ENCODE data around the gene HJV.

Gene HJV

DNA sequence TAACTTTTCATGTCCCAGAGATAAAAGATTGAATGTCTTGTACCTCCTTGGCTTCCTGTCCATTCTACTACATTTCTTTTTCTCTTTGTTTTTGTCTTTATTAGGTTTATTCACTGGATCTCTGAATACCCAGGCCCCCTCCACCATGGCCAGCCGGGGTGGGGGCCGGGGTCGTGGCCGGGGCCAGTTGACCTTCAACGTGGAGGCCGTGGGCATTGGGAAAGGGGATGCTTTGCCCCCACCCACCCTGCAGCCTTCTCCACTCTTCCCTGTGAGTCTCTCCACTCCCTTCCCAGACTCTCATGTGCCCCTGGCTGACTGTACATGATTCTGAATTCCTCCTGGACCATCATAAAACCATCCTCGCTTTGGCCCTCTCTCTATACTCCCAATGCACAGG is 46.8 kb downstream of the HJV start:
- DNase-seq (ENCODE audit: low read depth, low spot score) = no peak
- TF ChIP-seq, protein P1, sequence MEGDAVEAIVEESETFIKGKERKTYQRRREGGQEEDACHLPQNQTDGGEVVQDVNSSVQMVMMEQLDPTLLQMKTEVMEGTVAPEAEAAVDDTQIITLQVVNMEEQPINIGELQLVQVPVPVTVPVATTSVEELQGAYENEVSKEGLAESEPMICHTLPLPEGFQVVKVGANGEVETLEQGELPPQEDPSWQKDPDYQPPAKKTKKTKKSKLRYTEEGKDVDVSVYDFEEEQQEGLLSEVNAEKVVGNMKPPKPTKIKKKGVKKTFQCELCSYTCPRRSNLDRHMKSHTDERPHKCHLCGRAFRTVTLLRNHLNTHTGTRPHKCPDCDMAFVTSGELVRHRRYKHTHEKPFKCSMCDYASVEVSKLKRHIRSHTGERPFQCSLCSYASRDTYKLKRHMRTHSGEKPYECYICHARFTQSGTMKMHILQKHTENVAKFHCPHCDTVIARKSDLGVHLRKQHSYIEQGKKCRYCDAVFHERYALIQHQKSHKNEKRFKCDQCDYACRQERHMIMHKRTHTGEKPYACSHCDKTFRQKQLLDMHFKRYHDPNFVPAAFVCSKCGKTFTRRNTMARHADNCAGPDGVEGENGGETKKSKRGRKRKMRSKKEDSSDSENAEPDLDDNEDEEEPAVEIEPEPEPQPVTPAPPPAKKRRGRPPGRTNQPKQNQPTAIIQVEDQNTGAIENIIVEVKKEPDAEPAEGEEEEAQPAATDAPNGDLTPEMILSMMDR (IDR thresholded peaks at IDR 0.05; ENCODE audit: insufficient read depth, low read length, missing control alignments) = no peak
- POLR2A ChIA-PET = no interaction called here
- H3K4me3 ChIP-seq (ENCODE audit: low read depth, low read length) = no peak overlapping the region
- CTCF ChIA-PET = interaction anchor here (6.6 to 24.4 kb wide), 3 partner anchors 9 to 37 kb away, joined by 130 to 787 read pairs (median 155); partner anchors contain the start of genes ANKRD34A, HJV, POLR3GL and TXNIP

DNA sequence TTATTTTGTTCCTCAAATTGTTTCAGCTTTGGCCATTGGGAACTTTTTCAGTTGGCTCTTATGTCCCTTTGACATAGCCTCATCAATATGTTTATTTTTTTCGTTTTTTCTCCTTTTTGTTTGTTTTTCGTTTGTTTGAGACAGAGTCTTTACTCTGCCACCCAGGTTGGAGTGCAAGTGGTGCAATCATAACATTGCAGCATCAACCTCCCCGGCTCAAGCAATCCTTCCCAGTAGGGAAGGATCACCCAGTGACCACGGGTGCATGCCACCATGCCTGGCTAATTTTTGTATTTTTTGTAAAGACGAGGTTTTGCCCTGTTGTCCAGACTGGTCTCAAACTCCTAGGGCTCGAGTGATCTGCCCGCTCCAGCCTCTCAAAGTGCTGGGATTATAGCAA is 49.0 kb downstream of the HJV start:
- DNase-seq (ENCODE audit: low read depth, low spot score) = no peak
- TF ChIP-seq, protein P1 (IDR thresholded peaks at IDR 0.05; ENCODE audit: insufficient read depth, low read length, missing control alignments) = no peak
- ChIA-PET POLR2A (no interaction called here), CTCF (interaction anchor here (1.0 to 1.4 kb wide), 3 partner anchors 32 to 40 kb away, joined by 3 to 7 read pairs (median 3); no protein-coding TSS in a partner anchor)
- H3K4me3 ChIP-seq (ENCODE audit: low read depth, low read length) = no peak overlapping the region
